ENCODE measurements around the gene ZKSCAN4. TPM values are rescaled to one million over a fixed set of nuclear protein-coding genes. Genes with fewer than 3 reads are reported as not detected.

ZKSCAN4 gene
- total RNA-seq, 2 donors from 2014 or later = 7.3 to 8.2 TPM

- DNase-seq = no peak
- peaks cover 23% of the 10 kb centered on the region for H3K4me1 Mint-ChIP-seq
- Histone ChIP-seq H3K27ac (ENCODE audit: low read depth, low read length) (no peak overlapping the region), H3K36me3 (ENCODE audit: control insufficient read depth, insufficient read depth, low read length) (no peaks in the 10 kb centered on the region), H3K9me3 (ENCODE audit: control insufficient read depth, low read length) (no peaks in the 10 kb centered on the region), H3K4me1 (ENCODE audit: control insufficient read depth, insufficient read depth, low read length) (peaks cover 6% of the 10 kb centered on the region), H3K27me3 (ENCODE audit: control insufficient read depth, insufficient read depth, low read length, poor library complexity, severe bottlenecking) (no peaks in the 10 kb centered on the region), H3K9ac (ENCODE audit: extremely low read depth, low read length, poor library complexity, severe bottlenecking) (peak overlapping the region; percentile 66), H3K4me3 (ENCODE audit: low read length) (peak overlapping the region; percentile 99)
- no peak overlapping the region for H3K4me3 Mint-ChIP-seq
- H3K9me3 Mint-ChIP-seq = no peaks in the 10 kb centered on the region
- no peaks in the 10 kb centered on the region for H3K27me3 Mint-ChIP-seq (ENCODE audit: insufficient read depth)
- H3K27ac Mint-ChIP-seq = no peak overlapping the region
- TF ChIP-seq CTCF (conservative IDR thresholded peaks at IDR 0.05) = no peak
- WGBS, 2 experiments (ENCODE audit: insufficient coverage in 1 of 2, insufficient read length in 1 of 2) = 20 to 39% methylated on average over 1 to 5 of the region's 5 CpGs
- peaks cover under 1% of the 10 kb centered on the region for H3K36me3 Mint-ChIP-seq (ENCODE audit: low read depth)
Observed at GRCh38 chr6:28266563-28266961, 14.5 kb upstream of the ZKSCAN4 start.

- no peaks in the 10 kb centered on the region for H3K9me3 Mint-ChIP-seq
- Histone ChIP-seq H3K36me3 (ENCODE audit: control insufficient read depth, insufficient read depth, low read length) (no peaks in the 10 kb centered on the region), H3K4me3 (ENCODE audit: low read length) (no peak overlapping the region), H3K4me1 (ENCODE audit: control insufficient read depth, insufficient read depth, low read length) (peaks cover 6% of the 10 kb centered on the region), H3K9ac (ENCODE audit: extremely low read depth, low read length, poor library complexity, severe bottlenecking) (no peak overlapping the region), H3K27me3 (ENCODE audit: control insufficient read depth, insufficient read depth, low read length, poor library complexity, severe bottlenecking) (no peaks in the 10 kb centered on the region), H3K27ac (ENCODE audit: low read depth, low read length) (no peak overlapping the region), H3K9me3 (ENCODE audit: control insufficient read depth, low read length) (no peaks in the 10 kb centered on the region)
- no peak for TF ChIP-seq CTCF (conservative IDR thresholded peaks at IDR 0.05)
- no peak overlapping the region for H3K4me3 Mint-ChIP-seq
- H3K27ac Mint-ChIP-seq = no peak overlapping the region
- H3K36me3 Mint-ChIP-seq (ENCODE audit: low read depth) = no peaks in the 10 kb centered on the region
- H3K4me1 Mint-ChIP-seq = peaks cover 23% of the 10 kb centered on the region
- DNase-seq = no peak
- 79 to 80% methylated on average over 1 to 3 of the region's 4 CpGs for WGBS, 2 experiments (ENCODE audit: insufficient coverage in 1 of 2, insufficient read length in 1 of 2)
- peaks cover 6% of the 10 kb centered on the region for H3K27me3 Mint-ChIP-seq (ENCODE audit: insufficient read depth)
Observed at GRCh38 chr6:28264834-28265401, 12.8 kb upstream of the ZKSCAN4 start.

- Histone ChIP-seq H3K9ac (ENCODE audit: extremely low read depth, low read length, poor library complexity, severe bottlenecking) (no peak overlapping the region), H3K27me3 (ENCODE audit: control insufficient read depth, insufficient read depth, low read length, poor library complexity, severe bottlenecking) (no peaks in the 10 kb centered on the region), H3K36me3 (ENCODE audit: control insufficient read depth, insufficient read depth, low read length) (no peaks in the 10 kb centered on the region), H3K27ac (ENCODE audit: low read depth, low read length) (no peak overlapping the region), H3K4me1 (ENCODE audit: control insufficient read depth, insufficient read depth, low read length) (peaks cover 6% of the 10 kb centered on the region), H3K9me3 (ENCODE audit: control insufficient read depth, low read length) (no peaks in the 10 kb centered on the region), H3K4me3 (ENCODE audit: low read length) (no peak overlapping the region)
- no peaks in the 10 kb centered on the region for H3K36me3 Mint-ChIP-seq (ENCODE audit: low read depth)
- H3K27me3 Mint-ChIP-seq (ENCODE audit: insufficient read depth) = peaks cover 14% of the 10 kb centered on the region
- peaks cover 5% of the 10 kb centered on the region for H3K9me3 Mint-ChIP-seq
- H3K27ac Mint-ChIP-seq = no peak overlapping the region
- WGBS, 2 experiments (ENCODE audit: insufficient coverage in 1 of 2, insufficient read length in 1 of 2) = 83% methylated on average over 2 of the region's 2 CpGs; no CpG with 5 or more reads in 1 of the 2 experiments
- DNase-seq = no peak
- H3K4me1 Mint-ChIP-seq = peaks cover 23% of the 10 kb centered on the region
- TF ChIP-seq CTCF (conservative IDR thresholded peaks at IDR 0.05) = no peak
- H3K4me3 Mint-ChIP-seq = no peak overlapping the region
Observed at GRCh38 chr6:28263922-28264321, 11.9 kb upstream of the ZKSCAN4 start.

Measured in endodermal cell (in vitro differentiated cells).